Vagina (tissue), 2 donors: ENCODE data around the gene KRT2.

Experiments
- POLR2A ChIP-seq, 2 donors: fragments of 450-650 bp; IDR thresholded peaks; one replicate each; pipeline ENCODE4 v1.6.1; 2017; ENCODE audit warnings: antibody characterized with exemption in 2 of 2, mild to moderate bottlenecking in 2 of 2, moderate library complexity in 2 of 2
- POLR2AphosphoS5 ChIP-seq, 2 donors: sonication (generic); formaldehyde crosslinking; IDR thresholded peaks; one replicate each; pipeline ENCODE4 v1.9.0; 2017; ENCODE audit warnings: antibody characterized with exemption in 2 of 2, mild to moderate bottlenecking in 2 of 2, low read depth in 1 of 2; ENCODE audit not compliant: insufficient read depth in 1 of 2
- TF ChIP-seq, protein P1 (sequence below), 3 experiments: fragments of 450-650 bp in 2 of 3; fragments of 200-600 bp in 1 of 3; sonication (generic) in 1 of 3; IDR thresholded peaks; one replicate each; pipeline ENCODE4 v1.5.1; 2017 to 2019; ENCODE audit warnings: antibody characterized with exemption in 3 of 3, mild to moderate bottlenecking in 2 of 3, moderate library complexity in 2 of 3

DNA sequence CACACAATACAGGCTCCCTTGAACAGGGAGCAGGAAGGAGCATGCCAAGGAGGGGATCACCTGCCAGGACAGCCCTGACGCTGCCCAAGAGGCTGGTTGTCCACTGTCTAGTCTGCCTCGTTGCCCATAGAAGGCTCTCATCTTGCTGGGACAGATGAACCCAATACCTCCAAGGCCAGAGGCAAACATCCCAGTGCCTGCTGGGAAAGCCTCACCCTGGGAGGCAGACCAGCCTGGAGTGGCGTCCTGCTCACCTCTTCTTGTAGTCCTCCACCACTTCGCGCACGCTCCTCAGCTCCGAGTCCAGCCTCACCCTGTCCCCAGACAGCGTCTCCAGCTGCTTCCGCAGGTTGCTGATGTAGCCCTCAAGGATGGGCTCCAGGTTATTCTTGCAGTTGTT lies 36.1 kb downstream of the KRT2 start:
- TF ChIP-seq POLR2A (IDR thresholded peaks at IDR 0.05) = no peak
- TF ChIP-seq, protein P1, sequence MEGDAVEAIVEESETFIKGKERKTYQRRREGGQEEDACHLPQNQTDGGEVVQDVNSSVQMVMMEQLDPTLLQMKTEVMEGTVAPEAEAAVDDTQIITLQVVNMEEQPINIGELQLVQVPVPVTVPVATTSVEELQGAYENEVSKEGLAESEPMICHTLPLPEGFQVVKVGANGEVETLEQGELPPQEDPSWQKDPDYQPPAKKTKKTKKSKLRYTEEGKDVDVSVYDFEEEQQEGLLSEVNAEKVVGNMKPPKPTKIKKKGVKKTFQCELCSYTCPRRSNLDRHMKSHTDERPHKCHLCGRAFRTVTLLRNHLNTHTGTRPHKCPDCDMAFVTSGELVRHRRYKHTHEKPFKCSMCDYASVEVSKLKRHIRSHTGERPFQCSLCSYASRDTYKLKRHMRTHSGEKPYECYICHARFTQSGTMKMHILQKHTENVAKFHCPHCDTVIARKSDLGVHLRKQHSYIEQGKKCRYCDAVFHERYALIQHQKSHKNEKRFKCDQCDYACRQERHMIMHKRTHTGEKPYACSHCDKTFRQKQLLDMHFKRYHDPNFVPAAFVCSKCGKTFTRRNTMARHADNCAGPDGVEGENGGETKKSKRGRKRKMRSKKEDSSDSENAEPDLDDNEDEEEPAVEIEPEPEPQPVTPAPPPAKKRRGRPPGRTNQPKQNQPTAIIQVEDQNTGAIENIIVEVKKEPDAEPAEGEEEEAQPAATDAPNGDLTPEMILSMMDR (IDR thresholded peaks at IDR 0.05) = no peak
- TF ChIP-seq POLR2AphosphoS5 (IDR thresholded peaks at IDR 0.05; ENCODE audit: insufficient read depth in 1 of 2, low read depth in 1 of 2) = no peak
